TTC549 (cell line): ENCODE data around the gene TSHR.
"Not testable (repeated sequence)": the region's sequence is repeated elsewhere in the genome, so short reads cannot be mapped to it uniquely, and the experiment has no call there.

Source experiments
- FAIRE-seq: peaks from 2 replicates; lab custom pipeline; 2012; peaks lifted over from hg19 to GRCh38; lab: Jason Lieb, UNC

TSHR gene

DNA sequence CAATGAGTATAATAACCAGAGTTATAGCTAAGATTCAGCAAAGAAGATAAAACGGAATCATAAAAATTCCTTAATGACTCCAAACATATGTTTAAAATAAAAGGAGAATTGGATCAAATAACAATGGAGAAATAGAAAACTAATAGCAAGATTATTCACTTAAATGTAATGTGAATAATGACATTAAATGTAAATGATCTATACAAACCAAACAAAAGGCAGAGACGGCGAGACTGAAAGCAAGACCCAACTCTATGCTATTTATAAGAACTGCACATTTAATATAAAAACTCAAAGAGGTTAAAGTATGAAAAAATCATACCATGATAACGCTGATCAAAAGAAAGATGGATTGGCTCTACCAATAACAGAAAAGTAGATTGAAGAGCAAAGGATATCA, 3.9 kb upstream of the TSHR start:
- FAIRE-seq = no peak

GRCh38 chr14:80953211-80953610, 2.2 kb upstream of the TSHR start:
- FAIRE-seq = not testable (repeated sequence)

- FAIRE-seq = peak; percentile 29
Measured at GRCh38 chr14:80954687-80955299, 628 bp upstream of the TSHR start.

DNA sequence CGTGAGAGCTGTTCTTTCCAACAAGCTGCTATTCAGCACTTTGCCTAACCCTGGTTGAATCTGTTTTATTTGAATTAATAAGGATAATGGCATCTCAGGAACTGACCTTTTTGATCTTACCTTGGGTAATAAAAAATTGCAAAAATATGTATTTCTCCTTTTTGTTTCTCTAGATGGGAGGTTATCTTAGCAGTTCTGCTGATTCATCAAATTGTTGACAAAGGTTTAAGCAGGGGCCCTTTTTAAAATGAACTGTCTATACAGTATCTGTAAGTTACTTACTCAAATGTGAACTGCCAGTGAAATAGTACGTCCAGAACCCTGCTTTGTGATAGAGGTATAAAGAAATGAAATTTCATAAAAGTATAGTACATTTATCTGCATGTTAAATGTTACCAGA, 681 bp downstream of the TSHR start:
- FAIRE-seq = no peak

- no peak for FAIRE-seq
Measured at GRCh38 chr14:80956922-80957321, 1.5 kb downstream of the TSHR start.

DNA sequence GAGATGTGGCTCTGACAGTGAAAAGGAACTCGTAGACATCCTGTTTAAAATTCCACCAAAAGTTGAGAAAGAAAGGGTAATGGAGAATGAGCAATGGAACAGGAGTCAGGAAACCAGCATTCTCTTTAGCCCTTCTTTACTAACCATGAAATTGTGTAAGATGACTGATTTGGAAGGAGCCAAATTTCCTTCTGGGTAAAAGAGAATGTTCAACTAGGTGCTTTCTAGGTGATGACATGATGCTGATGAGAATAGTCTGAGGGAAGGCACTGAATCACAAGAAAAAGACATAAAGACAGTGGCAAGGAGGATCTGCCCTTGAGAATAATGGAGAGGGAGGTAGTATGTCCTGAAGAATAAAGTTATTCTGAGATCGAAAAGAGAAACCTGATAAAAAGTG, 2.2 kb downstream of the TSHR start:
- no peak for FAIRE-seq

DNA sequence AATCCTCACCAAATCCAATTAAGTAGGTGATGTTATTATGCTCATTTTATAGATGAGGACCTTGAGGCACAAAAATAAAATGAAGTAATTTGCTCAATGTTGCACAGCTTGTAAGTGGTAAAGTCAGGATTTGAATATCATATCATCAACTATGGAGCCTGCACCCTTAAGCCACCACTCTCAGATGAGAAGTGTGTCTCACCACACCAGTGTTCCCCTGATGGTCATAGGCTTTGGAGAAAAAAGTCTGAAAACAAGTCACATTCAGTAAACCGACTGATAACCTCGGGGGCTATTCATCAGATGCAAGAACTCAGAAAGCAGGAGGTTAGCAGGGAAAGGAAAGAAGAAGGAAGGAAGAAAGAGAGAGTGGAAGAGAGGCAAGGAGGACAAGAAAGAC, 2.8 kb downstream of the TSHR start:
- FAIRE-seq = no peak

- no peak for FAIRE-seq
Measured at GRCh38 chr14:80958939-80959338, 3.5 kb downstream of the TSHR start.

DNA sequence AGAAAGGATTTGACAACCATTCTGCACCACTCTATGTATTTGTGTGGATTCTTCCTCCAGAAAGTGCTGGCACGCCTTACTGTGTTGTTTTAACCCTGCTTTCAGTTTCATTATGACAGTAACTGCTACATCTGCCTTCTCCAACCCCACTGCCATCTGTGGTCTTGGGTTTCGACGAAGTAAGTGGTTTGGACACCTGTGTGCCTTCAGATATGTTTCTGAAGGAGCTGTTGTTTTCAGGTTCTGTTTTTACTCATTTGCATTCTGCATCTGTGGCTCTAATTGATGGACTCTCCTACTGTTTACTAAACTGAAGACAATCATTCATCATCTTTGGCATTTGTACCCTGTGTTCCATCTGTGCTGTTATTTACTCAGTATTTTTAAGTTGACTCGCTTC, 4.1 kb downstream of the TSHR start:
- FAIRE-seq = no peak

- FAIRE-seq = no peak
Measured at GRCh38 chr14:80965037-80965436, 9.6 kb downstream of the TSHR start.

GRCh38 chr14:80973931-80974641, 18.7 kb downstream of the TSHR start:
- FAIRE-seq = no peak

- no peak for FAIRE-seq
Measured at GRCh38 chr14:80974679-80975078, 19.3 kb downstream of the TSHR start.

DNA sequence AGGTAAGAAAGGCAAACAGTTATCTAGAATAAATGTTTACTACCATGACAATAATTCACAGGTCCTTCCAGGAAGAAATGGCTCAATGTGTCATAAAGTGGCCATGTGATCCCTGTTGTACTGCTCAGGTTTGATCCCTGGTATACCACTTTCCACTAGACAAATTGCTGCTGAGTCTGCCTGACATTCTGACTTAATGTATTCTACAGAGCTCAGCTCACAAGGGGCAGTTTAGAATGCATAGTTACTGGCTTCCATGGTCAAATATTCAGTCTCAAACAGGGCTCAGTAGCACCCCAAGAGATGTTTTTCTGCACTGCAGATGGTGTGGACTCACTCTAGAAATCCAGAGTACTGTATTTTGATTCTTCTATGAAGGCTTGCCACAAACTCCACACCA, 21.8 kb downstream of the TSHR start:
- no peak for FAIRE-seq

DNA sequence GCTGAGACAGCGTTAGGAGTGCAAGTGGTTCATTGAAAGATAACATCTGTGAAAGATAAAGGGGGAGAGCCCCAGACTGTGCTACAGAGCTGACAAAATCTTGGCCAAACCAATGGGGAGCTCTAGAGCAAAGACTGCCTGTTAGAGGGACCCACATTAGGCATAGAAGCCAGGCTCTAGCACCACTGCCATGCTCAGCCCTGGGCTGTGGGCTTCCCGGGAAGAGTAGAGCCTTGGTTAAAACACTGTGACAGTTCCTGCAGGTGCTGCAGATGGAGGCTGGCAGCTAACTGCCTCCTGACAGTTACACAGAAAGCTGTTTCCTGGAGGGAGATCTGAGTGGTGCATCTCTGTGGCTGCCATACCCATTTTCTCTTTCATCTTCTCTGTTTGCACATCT, 23.0 kb downstream of the TSHR start:
- no peak for FAIRE-seq

- FAIRE-seq = no peak
Measured at GRCh38 chr14:80979951-80980350, 24.5 kb downstream of the TSHR start.

DNA sequence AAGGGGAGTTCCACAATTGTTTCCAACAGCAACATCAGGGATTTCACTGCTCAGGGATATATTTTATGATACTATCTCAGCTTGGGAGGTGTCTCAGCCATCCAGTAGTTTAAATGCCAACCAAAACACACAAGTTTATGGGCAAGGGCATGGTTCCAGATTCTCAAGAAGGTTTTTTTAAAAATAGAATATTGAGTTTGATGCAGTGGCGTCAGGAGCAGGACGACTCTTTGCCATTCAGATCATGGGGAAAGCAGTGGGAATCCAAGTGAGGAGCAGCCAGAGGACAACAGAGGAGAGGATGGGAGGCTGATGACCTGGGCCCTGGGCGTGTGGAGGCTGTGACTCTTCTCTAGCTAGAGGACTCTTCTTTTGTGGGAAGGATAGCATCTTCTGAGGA, 25.7 kb downstream of the TSHR start:
- FAIRE-seq = no peak

- FAIRE-seq = no peak
Measured at GRCh38 chr14:80981673-80982072, 26.3 kb downstream of the TSHR start.

- no peak for FAIRE-seq
Measured at GRCh38 chr14:80982711-80983110, 27.3 kb downstream of the TSHR start.

GRCh38 chr14:80987235-80988032, 32.0 kb downstream of the TSHR start:
- FAIRE-seq = no peak

DNA sequence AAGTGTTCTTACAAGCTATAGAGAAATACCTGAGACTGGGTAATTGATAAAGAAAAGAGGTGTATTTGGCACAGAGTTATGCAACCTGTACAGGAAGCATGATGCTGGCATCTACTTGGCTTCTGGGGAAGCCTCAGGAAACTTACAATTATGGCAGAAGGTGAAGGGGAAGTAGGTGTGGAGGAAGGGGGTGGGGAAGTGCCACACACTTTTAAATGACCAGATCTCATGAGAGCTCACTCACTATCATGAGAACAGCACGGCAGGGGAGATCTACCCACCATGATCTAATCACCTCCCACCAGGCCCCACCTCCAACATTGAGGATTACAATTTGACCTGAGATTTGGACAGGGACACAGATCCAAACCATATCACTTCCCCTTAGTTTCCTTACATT, 32.8 kb downstream of the TSHR start:
- FAIRE-seq = no peak

DNA sequence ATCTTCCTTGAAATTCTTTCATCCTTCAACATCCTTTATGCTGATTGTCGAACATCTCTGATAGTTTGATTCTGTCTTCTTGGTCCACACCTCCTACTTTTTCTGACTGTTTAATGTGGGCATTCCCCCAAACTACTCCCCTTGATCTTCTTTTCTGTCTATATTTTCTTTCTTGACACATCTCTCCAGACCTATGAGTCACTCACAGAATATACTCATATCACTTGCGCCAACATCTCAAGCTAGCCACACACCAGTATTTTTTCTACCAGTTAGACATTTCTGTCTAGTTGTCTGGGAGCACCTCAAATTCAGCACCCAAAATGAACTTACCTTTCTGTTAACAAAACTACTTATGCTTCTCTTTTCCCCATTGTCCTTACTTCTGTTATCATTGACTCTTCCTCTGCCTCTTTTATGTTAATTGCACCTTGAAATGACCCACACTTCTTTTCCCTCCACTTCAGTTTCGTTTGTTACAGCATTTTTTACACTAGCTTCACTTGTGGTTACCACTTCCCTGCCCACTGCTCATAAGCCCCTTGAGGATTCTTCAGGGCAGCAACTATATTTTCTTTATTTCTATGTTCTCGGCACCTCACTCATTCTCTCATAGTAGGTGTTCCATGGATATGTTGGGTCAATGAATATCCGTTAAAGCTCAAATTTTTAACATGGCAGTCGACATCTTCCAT, 33.5 kb downstream of the TSHR start:
- no peak for FAIRE-seq

GRCh38 chr14:80992580-80992979, 37.2 kb downstream of the TSHR start:
- no peak for FAIRE-seq
